Measurements from ENCODE around the gene P3H1. TPM values are rescaled to one million over a fixed set of nuclear protein-coding genes. Genes with fewer than 3 reads are reported as not detected.

The P3H1 gene
- total RNA-seq, 1 experiment from 2014 or later, result 47.1 TPM

GRCh38 chr1:42774928-42775526 lies 8.2 kb upstream of the P3H1 start:
- no peak overlapping the region for H3K4ac ChIP-seq (ENCODE audit: low read depth, low read length)
- no peak overlapping the region for H3T11ph ChIP-seq (ENCODE audit: low read length)
- WGBS (ENCODE audit: extremely low coverage, insufficient read length, low lambda C conversion rate), result no CpG with 5 or more reads among the region's 5 CpGs

More at GRCh38 chr1:42774928-42775526, 8.2 kb upstream of the P3H1 start:
- Histone ChIP-seq H3K9me3 (ENCODE audit: control insufficient read depth, low read depth, low read length) (no peaks in the 10 kb centered on the region), H3K79me2 (ENCODE audit: insufficient read depth, low read length) (no peaks in the 10 kb centered on the region), H2BK15ac (ENCODE audit: low read depth, low read length) (no peak overlapping the region), H4K20me1 (ENCODE audit: control insufficient read depth, insufficient read depth, insufficient read length) (no peaks in the 10 kb centered on the region), H2AFZ (ENCODE audit: low read length) (no peak overlapping the region), H2BK120ac (ENCODE audit: low read depth, low read length, poor library complexity, severe bottlenecking) (no peak overlapping the region), H4K5ac (ENCODE audit: insufficient read length, low read depth, low read length) (no peak overlapping the region), H3K14ac (ENCODE audit: insufficient read depth, low read length) (no peak overlapping the region), H3K27ac (ENCODE audit: insufficient read length, low read depth, low read length) (no peak overlapping the region), H3K4me1 (ENCODE audit: insufficient read depth, low read length) (no peaks in the 10 kb centered on the region), H4K8ac (replicated peaks; ENCODE audit: insufficient read length, low read depth, low read length) (no peak overlapping the region), H3K27me3 (ENCODE audit: insufficient read depth, low read length) (no peaks in the 10 kb centered on the region), H2BK12ac (ENCODE audit: insufficient read length, low read depth, low read length) (no peak overlapping the region), H2BK5ac (ENCODE audit: insufficient read length, low read length) (no peak overlapping the region), H2BK20ac (ENCODE audit: low read depth, low read length, poor library complexity, severe bottlenecking) (no peak overlapping the region), H3K56ac (ENCODE audit: insufficient read length, low read depth, low read length) (no peak overlapping the region), H3K23me2 (ENCODE audit: insufficient read length, low read depth, low read length, poor library complexity, severe bottlenecking) (no peaks in the 10 kb centered on the region), H4K91ac (ENCODE audit: insufficient read length, low read depth, low read length) (no peak overlapping the region), H3K79me1 (ENCODE audit: insufficient read depth, low read depth, low read length, poor library complexity, severe bottlenecking) (no peaks in the 10 kb centered on the region), H3K18ac (ENCODE audit: insufficient read length, low read depth, low read length) (no peak overlapping the region), H3K23ac (ENCODE audit: insufficient read length, low read depth, low read length) (no peak overlapping the region), H3K4me2 (ENCODE audit: insufficient read depth, insufficient read length, low read length) (no peak overlapping the region), H2AK5ac (ENCODE audit: insufficient read length, low read length) (no peak overlapping the region), H3K9ac (ENCODE audit: extremely low read depth, insufficient read length, low read length) (no peak overlapping the region)
- DNase-seq, result no peak
- Mint-ChIP-seq H3K4me1 (no peaks in the 10 kb centered on the region; a peak in 1 of 4 replicates), H3K27ac (no peak overlapping the region), H3K36me3 (ENCODE audit: insufficient read depth in 1 of 3, low read depth in 3 of 3) (peaks cover 17 to 60% (median 57%) of the 10 kb centered on the region in 3 experiments), H3K9me3 (no peaks in the 10 kb centered on the region), H3K27me3 (ENCODE audit: low read depth) (no peaks in the 10 kb centered on the region), H3K4me3 (peak overlapping the region in 1 of 2 experiments; percentile 19; a peak in 1 of 5 replicates)
- TF ChIP-seq CTCF (conservative IDR thresholded peaks at IDR 0.05), result no peak

Data from H9 (cell line).